Activated CD8-positive, alpha-beta T cell treated with anti-CD3 and anti-CD28 coated beads, Interleukin-2, amount 10 ng/mL, durations not matched to agents 7 days and 5 days (primary cell): Measurements from ENCODE around the gene LCE4A. TPM values are rescaled to one million over a fixed set of nuclear protein-coding genes. Genes with fewer than 3 reads are reported as not detected.

Source experiments
- ATAC-seq: fragments of 150-1000 bp; cut with Tn5 transposase; one replicate; pipeline ENCODE4 v1.10.0; 2021; ENCODE audit warnings: moderate library complexity
- CTCF ChIA-PET: fragments of 350-600 bp; sonication (Branson Sonifier 250); formaldehyde crosslinking; loops from one replicate; lab custom pipeline; 2021; ENCODE audit warnings: antibody characterized with exemption; lab: Charles Lee
- POLR2A ChIA-PET: fragments of 350-600 bp; sonication (Branson Sonifier 250); formaldehyde crosslinking; loops from one replicate; lab custom pipeline; 2021; ENCODE audit warnings: antibody characterized with exemption; lab: Charles Lee
- DNase-seq: peaks from one replicate; pipeline ENCODE4 v3.0.0-alpha.2; 2020
- H3K27ac Mint-ChIP-seq: one replicate; pipeline ENCODE4 v1.8.0; 2021; ENCODE audit warnings: mild to moderate bottlenecking, mixed read lengths
- H3K27me3 Mint-ChIP-seq: one replicate; pipeline ENCODE4 v1.8.0; 2021; ENCODE audit warnings: low read depth, mixed read lengths
- H3K36me3 Mint-ChIP-seq: one replicate; pipeline ENCODE4 v1.8.0; 2021; ENCODE audit warnings: low read depth, mixed read lengths
- H3K4me1 Mint-ChIP-seq: one replicate; pipeline ENCODE4 v1.8.0; 2021; ENCODE audit warnings: low read depth, mixed read lengths
- H3K4me3 Mint-ChIP-seq: one replicate; pipeline ENCODE4 v1.8.0; 2021; ENCODE audit warnings: mild to moderate bottlenecking, mixed read lengths
- H3K9me3 Mint-ChIP-seq: one replicate; pipeline ENCODE4 v1.8.0; 2022; ENCODE audit warnings: mixed read lengths; ENCODE audit not compliant: insufficient read depth
- total RNA-seq, 2 experiments: library from RNA; stranded (reverse); gene quantifications; one replicate each; pipeline ENCODE4 v1.2.3, GENCODE V29; 2021

LCE4A gene
- total RNA-seq, 2 experiments from 2014 or later: not detected

GRCh38 chr1:152699746-152700145, 8.2 kb upstream of the LCE4A start:
- Mint-ChIP-seq H3K36me3 (no peaks in the 10 kb centered on the region), H3K27me3 (peaks cover 9% of the 10 kb centered on the region), H3K4me1 (no peaks in the 10 kb centered on the region), H3K4me3 (no peak overlapping the region), H3K9me3 (peaks cover 4% of the 10 kb centered on the region), H3K27ac (no peak overlapping the region)
- POLR2A ChIA-PET: no interaction called here
- CTCF ChIA-PET: no interaction called here
- DNase-seq (no peak), ATAC-seq (no peak)

- peaks cover 5% of the 10 kb centered on the region for H3K27me3 Mint-ChIP-seq
- no peaks in the 10 kb centered on the region for H3K36me3 Mint-ChIP-seq
- H3K4me1 Mint-ChIP-seq: no peaks in the 10 kb centered on the region
- DNase-seq (no peak), ATAC-seq (no peak)
- H3K4me3 Mint-ChIP-seq: no peak overlapping the region
- H3K9me3 Mint-ChIP-seq: no peaks in the 10 kb centered on the region
- ChIA-PET POLR2A (no interaction called here), CTCF (no interaction called here)
- H3K27ac Mint-ChIP-seq: no peak overlapping the region
Measured at GRCh38 chr1:152718238-152718637, 10.3 kb downstream of the LCE4A start.

GRCh38 chr1:152725261-152725660, 17.3 kb downstream of the LCE4A start:
- H3K36me3 Mint-ChIP-seq: no peaks in the 10 kb centered on the region
- no peak for ATAC-seq
- no peaks in the 10 kb centered on the region for H3K4me1 Mint-ChIP-seq
- no peak overlapping the region for H3K27ac Mint-ChIP-seq
- peaks cover 2% of the 10 kb centered on the region for H3K27me3 Mint-ChIP-seq
- no peak for DNase-seq
- ChIA-PET POLR2A (no interaction called here), CTCF (no interaction called here)
- H3K9me3 Mint-ChIP-seq: no peaks in the 10 kb centered on the region
- H3K4me3 Mint-ChIP-seq: no peak overlapping the region

- ATAC-seq: no peak
- CTCF ChIA-PET: no interaction called here
- POLR2A ChIA-PET: no interaction called here
Measured at GRCh38 chr1:152728986-152729385, 21.0 kb downstream of the LCE4A start.

GRCh38 chr1:152735648-152736047, 27.7 kb downstream of the LCE4A start:
- Mint-ChIP-seq H3K9me3 (no peaks in the 10 kb centered on the region), H3K27me3 (peaks cover 6% of the 10 kb centered on the region), H3K36me3 (no peaks in the 10 kb centered on the region), H3K27ac (no peak overlapping the region), H3K4me3 (no peak overlapping the region), H3K4me1 (no peaks in the 10 kb centered on the region)
- ChIA-PET POLR2A (interaction anchor here (0.6 kb wide), 1 partner anchor 625 kb away, joined by 3 read pairs; no protein-coding TSS in a partner anchor), CTCF (no interaction called here)
- DNase-seq (no peak), ATAC-seq (no peak)

More at GRCh38 chr1:152728986-152729385, 21.0 kb downstream of the LCE4A start:
- peaks cover 5% of the 10 kb centered on the region for H3K27me3 Mint-ChIP-seq
- DNase-seq: no peak
- no peak overlapping the region for H3K4me3 Mint-ChIP-seq
- H3K4me1 Mint-ChIP-seq: no peaks in the 10 kb centered on the region
- H3K9me3 Mint-ChIP-seq: no peaks in the 10 kb centered on the region
- H3K36me3 Mint-ChIP-seq: no peaks in the 10 kb centered on the region
- no peak overlapping the region for H3K27ac Mint-ChIP-seq

- Mint-ChIP-seq H3K27ac (no peak overlapping the region), H3K36me3 (no peaks in the 10 kb centered on the region), H3K27me3 (peaks cover 16% of the 10 kb centered on the region), H3K9me3 (no peaks in the 10 kb centered on the region), H3K4me3 (no peak overlapping the region), H3K4me1 (no peaks in the 10 kb centered on the region)
- DNase-seq (no peak), ATAC-seq (no peak)
- CTCF ChIA-PET: no interaction called here
- POLR2A ChIA-PET: no interaction called here
Measured at GRCh38 chr1:152737997-152738396, 30.0 kb downstream of the LCE4A start.

GRCh38 chr1:152739841-152740240, 31.9 kb downstream of the LCE4A start:
- no peak for ATAC-seq
- Mint-ChIP-seq H3K27me3 (peaks cover 13% of the 10 kb centered on the region), H3K4me3 (no peak overlapping the region), H3K36me3 (no peaks in the 10 kb centered on the region), H3K27ac (no peak overlapping the region), H3K4me1 (no peaks in the 10 kb centered on the region), H3K9me3 (no peaks in the 10 kb centered on the region)
- no peak for DNase-seq
- CTCF ChIA-PET: no interaction called here
- POLR2A ChIA-PET: no interaction called here

GRCh38 chr1:152741656-152742055, 33.7 kb downstream of the LCE4A start:
- ChIA-PET CTCF (no interaction called here), POLR2A (no interaction called here)
- Mint-ChIP-seq H3K9me3 (no peaks in the 10 kb centered on the region), H3K4me3 (no peak overlapping the region), H3K4me1 (no peaks in the 10 kb centered on the region), H3K27me3 (peaks cover 13% of the 10 kb centered on the region), H3K36me3 (no peaks in the 10 kb centered on the region), H3K27ac (no peak overlapping the region)
- ATAC-seq: no peak
- DNase-seq: no peak

GRCh38 chr1:152743371-152744145, 35.6 kb downstream of the LCE4A start:
- H3K4me3 Mint-ChIP-seq: no peak overlapping the region
- no peaks in the 10 kb centered on the region for H3K36me3 Mint-ChIP-seq
- DNase-seq (no peak), ATAC-seq (no peak)
- H3K27me3 Mint-ChIP-seq: peaks cover 14% of the 10 kb centered on the region
- no peaks in the 10 kb centered on the region for H3K4me1 Mint-ChIP-seq
- POLR2A ChIA-PET: no interaction called here
- no peaks in the 10 kb centered on the region for H3K9me3 Mint-ChIP-seq
- H3K27ac Mint-ChIP-seq: no peak overlapping the region
- CTCF ChIA-PET: no interaction called here

GRCh38 chr1:152745289-152745704, 37.3 kb downstream of the LCE4A start:
- ATAC-seq (no peak), DNase-seq (no peak)
- H3K4me3 Mint-ChIP-seq: no peak overlapping the region
- CTCF ChIA-PET: interaction anchor here (1.0 kb wide), 1 partner anchor 287 kb away, joined by 3 read pairs; no protein-coding TSS in a partner anchor
- H3K27ac Mint-ChIP-seq: no peak overlapping the region
- H3K36me3 Mint-ChIP-seq: no peaks in the 10 kb centered on the region
- peaks cover 18% of the 10 kb centered on the region for H3K27me3 Mint-ChIP-seq
- H3K9me3 Mint-ChIP-seq: no peaks in the 10 kb centered on the region
- no peaks in the 10 kb centered on the region for H3K4me1 Mint-ChIP-seq
- POLR2A ChIA-PET: no interaction called here

- no peak for ATAC-seq
- Mint-ChIP-seq H3K4me1 (no peaks in the 10 kb centered on the region), H3K36me3 (no peaks in the 10 kb centered on the region), H3K4me3 (no peak overlapping the region), H3K27me3 (peaks cover 19% of the 10 kb centered on the region), H3K27ac (no peak overlapping the region), H3K9me3 (no peaks in the 10 kb centered on the region)
- DNase-seq: no peak
- CTCF ChIA-PET: interaction anchor here (1.0 kb wide), 1 partner anchor 287 kb away, joined by 3 read pairs; no protein-coding TSS in a partner anchor
- POLR2A ChIA-PET: no interaction called here
Measured at GRCh38 chr1:152745765-152746444, 37.9 kb downstream of the LCE4A start.

GRCh38 chr1:152747831-152748230, 39.9 kb downstream of the LCE4A start:
- H3K4me3 Mint-ChIP-seq: no peak overlapping the region
- H3K4me1 Mint-ChIP-seq: no peaks in the 10 kb centered on the region
- ChIA-PET CTCF (no interaction called here), POLR2A (no interaction called here)
- peaks cover 14% of the 10 kb centered on the region for H3K27me3 Mint-ChIP-seq
- ATAC-seq (no peak), DNase-seq (no peak)
- no peak overlapping the region for H3K27ac Mint-ChIP-seq
- H3K9me3 Mint-ChIP-seq: no peaks in the 10 kb centered on the region
- H3K36me3 Mint-ChIP-seq: no peaks in the 10 kb centered on the region
